ENCODE measurements around the gene LDB1. TPM values are rescaled to one million over a fixed set of nuclear protein-coding genes. Genes with fewer than 3 reads are reported as not detected.

LDB1 gene
- total and polyA plus RNA-seq, 2 of the 13 experiments (the other 11 are each of a cell fraction or from before 2014, with no cell fraction given) = 17.2 to 45.5 TPM

GRCh38 chr10:102120142-102120990 is at the start of gene LDB1 (continued):
- TF ChIP-seq, protein P1, sequence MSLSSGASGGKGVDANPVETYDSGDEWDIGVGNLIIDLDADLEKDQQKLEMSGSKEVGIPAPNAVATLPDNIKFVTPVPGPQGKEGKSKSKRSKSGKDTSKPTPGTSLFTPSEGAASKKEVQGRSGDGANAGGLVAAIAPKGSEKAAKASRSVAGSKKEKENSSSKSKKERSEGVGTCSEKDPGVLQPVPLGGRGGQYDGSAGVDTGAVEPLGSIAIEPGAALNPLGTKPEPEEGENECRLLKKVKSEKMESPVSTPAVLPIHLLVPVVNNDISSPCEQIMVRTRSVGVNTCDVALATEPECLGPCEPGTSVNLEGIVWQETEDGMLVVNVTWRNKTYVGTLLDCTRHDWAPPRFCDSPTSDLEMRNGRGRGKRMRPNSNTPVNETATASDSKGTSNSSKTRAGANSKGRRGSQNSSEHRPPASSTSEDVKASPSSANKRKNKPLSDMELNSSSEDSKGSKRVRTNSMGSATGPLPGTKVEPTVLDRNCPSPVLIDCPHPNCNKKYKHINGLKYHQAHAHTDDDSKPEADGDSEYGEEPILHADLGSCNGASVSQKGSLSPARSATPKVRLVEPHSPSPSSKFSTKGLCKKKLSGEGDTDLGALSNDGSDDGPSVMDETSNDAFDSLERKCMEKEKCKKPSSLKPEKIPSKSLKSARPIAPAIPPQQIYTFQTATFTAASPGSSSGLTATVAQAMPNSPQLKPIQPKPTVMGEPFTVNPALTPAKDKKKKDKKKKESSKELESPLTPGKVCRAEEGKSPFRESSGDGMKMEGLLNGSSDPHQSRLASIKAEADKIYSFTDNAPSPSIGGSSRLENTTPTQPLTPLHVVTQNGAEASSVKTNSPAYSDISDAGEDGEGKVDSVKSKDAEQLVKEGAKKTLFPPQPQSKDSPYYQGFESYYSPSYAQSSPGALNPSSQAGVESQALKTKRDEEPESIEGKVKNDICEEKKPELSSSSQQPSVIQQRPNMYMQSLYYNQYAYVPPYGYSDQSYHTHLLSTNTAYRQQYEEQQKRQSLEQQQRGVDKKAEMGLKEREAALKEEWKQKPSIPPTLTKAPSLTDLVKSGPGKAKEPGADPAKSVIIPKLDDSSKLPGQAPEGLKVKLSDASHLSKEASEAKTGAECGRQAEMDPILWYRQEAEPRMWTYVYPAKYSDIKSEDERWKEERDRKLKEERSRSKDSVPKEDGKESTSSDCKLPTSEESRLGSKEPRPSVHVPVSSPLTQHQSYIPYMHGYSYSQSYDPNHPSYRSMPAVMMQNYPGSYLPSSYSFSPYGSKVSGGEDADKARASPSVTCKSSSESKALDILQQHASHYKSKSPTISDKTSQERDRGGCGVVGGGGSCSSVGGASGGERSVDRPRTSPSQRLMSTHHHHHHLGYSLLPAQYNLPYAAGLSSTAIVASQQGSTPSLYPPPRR (CRISPR knock-in tag; IDR thresholded peaks at IDR 0.05; ENCODE audit: borderline replicate concordance) = 0 out of 2 replicates have a peak, but pooled peaks have one; percentile 24
- TF ChIP-seq ZNF382 (CRISPR knock-in tag; IDR thresholded peaks at IDR 0.05; ENCODE audit: borderline replicate concordance) = no peak
- TF ChIP-seq SNAI1 (CRISPR knock-in tag; IDR thresholded peaks at IDR 0.05; ENCODE audit: borderline replicate concordance) = no peak
- peak; percentile 18; the same call in 1 of the 2 replicates for TF ChIP-seq HDAC1 (CRISPR knock-in tag; IDR thresholded peaks at IDR 0.05)
- no peak for TF ChIP-seq ZNF841 (CRISPR knock-in tag; IDR thresholded peaks at IDR 0.05; ENCODE audit: borderline replicate concordance)
- TF ChIP-seq ZZZ3 (CRISPR knock-in tag; IDR thresholded peaks at IDR 0.05; ENCODE audit: borderline replicate concordance) = no peak
- no peak for TF ChIP-seq DNMT1 (CRISPR knock-in tag; IDR thresholded peaks at IDR 0.05)
- TF ChIP-seq LCORL (IDR thresholded peaks at IDR 0.05) = no peak
- TF ChIP-seq LCORL (CRISPR knock-in tag; IDR thresholded peaks at IDR 0.05) = no peak; the same call in 1 of the 2 replicates
- 0 out of 2 replicates have a peak, but pooled peaks have one; percentile 39 for TF ChIP-seq ZNF251 (CRISPR knock-in tag; IDR thresholded peaks at IDR 0.05)
- TF ChIP-seq ZBTB1 (CRISPR knock-in tag; IDR thresholded peaks at IDR 0.05; ENCODE audit: borderline replicate concordance) = no peak
- peak; percentile 65; the same call in 1 of the 2 replicates for TF ChIP-seq TGIF2 (CRISPR knock-in tag; IDR thresholded peaks at IDR 0.05)
- peak; percentile 53; the same call in 1 of the 2 replicates for TF ChIP-seq TFDP2 (CRISPR knock-in tag; IDR thresholded peaks at IDR 0.05)
- TF ChIP-seq PHF21A (CRISPR knock-in tag; IDR thresholded peaks at IDR 0.05) = no peak
- no peak for TF ChIP-seq ZBTB7B (CRISPR knock-in tag; IDR thresholded peaks at IDR 0.05)
- TF ChIP-seq, protein P2, sequence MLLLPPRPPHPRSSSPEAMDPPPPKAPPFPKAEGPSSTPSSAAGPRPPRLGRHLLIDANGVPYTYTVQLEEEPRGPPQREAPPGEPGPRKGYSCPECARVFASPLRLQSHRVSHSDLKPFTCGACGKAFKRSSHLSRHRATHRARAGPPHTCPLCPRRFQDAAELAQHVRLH (CRISPR knock-in tag; IDR thresholded peaks at IDR 0.05; ENCODE audit: borderline replicate concordance, low read depth) = no peak
- 0 out of 2 replicates have a peak, but pooled peaks have one; percentile 51 for TF ChIP-seq SMAD1 (CRISPR knock-in tag; IDR thresholded peaks at IDR 0.05; ENCODE audit: borderline replicate concordance, low read depth)
- TF ChIP-seq, protein P3, sequence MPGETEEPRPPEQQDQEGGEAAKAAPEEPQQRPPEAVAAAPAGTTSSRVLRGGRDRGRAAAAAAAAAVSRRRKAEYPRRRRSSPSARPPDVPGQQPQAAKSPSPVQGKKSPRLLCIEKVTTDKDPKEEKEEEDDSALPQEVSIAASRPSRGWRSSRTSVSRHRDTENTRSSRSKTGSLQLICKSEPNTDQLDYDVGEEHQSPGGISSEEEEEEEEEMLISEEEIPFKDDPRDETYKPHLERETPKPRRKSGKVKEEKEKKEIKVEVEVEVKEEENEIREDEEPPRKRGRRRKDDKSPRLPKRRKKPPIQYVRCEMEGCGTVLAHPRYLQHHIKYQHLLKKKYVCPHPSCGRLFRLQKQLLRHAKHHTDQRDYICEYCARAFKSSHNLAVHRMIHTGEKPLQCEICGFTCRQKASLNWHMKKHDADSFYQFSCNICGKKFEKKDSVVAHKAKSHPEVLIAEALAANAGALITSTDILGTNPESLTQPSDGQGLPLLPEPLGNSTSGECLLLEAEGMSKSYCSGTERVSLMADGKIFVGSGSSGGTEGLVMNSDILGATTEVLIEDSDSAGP (CRISPR knock-in tag; IDR thresholded peaks at IDR 0.05; ENCODE audit: borderline replicate concordance) = peak; percentile 56; the same call in 1 of the 2 replicates
- no peak for TF ChIP-seq GTF2F1 (IDR thresholded peaks at IDR 0.05; ENCODE audit: low read length)
- no peak for TF ChIP-seq SRY (CRISPR knock-in tag; IDR thresholded peaks at IDR 0.05)
